Measurements from ENCODE around the gene PTPRN2. TPM values are rescaled to one million over a fixed set of nuclear protein-coding genes. Genes with fewer than 3 reads are reported as not detected.
"Not testable (repeated sequence)": the region's sequence is repeated elsewhere in the genome, so short reads cannot be mapped to it uniquely, and the experiment has no call there.

Gene PTPRN2
- total and polyA plus RNA-seq, 9 of the 15 experiments (the other 6 are each of a cell fraction or from before 2014, with no cell fraction given), result not detected

DNA sequence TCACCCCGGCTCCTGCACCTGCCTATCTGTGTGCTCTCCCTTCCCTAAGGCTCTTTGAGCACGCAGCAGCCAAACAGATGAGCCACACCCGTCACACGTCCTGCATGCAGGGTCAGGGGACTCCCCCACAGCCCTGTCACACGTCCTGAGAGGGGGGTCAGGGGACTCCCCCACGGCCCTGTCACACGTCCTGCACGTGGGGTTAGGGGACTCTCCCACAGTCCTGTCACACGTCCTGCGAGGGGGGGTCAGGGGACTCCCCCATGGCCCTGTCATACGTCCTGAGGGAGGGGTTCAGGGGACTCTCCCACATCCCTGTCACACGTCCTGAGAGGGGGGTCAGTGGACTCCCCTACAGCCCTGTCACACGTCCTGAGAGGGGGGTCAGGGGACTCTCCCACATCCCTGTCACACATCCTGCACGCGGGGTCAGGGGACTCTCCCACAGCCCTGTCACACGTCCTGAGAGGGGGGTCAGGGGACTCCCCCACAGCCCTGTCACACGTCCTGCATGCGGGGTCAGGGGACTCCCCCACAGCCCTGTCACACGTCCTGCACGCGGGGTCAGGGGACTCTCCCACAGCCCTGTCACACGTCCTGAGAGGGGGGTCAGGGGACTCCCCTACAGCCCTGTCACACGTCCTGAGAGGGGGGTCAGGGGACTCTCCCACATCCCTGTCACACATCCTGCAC is 211.3 kb downstream of the PTPRN2 start:
- DNase-seq (ENCODE audit: extremely low read depth in 1 of 4, low spot score in 3 of 4); POLR2A ChIA-PET; H4K20me1 ChIP-seq (replicated peaks; ENCODE audit: control insufficient read depth, insufficient read depth, low read length); H3K4me2 ChIP-seq (ENCODE audit: insufficient read depth, low read length); H3K9ac ChIP-seq (ENCODE audit: insufficient read depth in 1 of 2, low read depth in 2 of 2, low read length in 2 of 2); intact Hi-C loops (cut with micrococcal nuclease); FAIRE-seq; H3K9me1 ChIP-seq (ENCODE audit: control insufficient read depth, insufficient read depth, low read length); BruUV-seq (replicated peaks); H3K36me3 ChIP-seq (ENCODE audit: control insufficient read depth, insufficient read depth, low read length); H3K9me3 ChIP-seq (replicated peaks; ENCODE audit: control insufficient read depth, insufficient read depth, low read depth, low read length); H3K4me3 ChIP-seq; H3K27ac ChIP-seq (ENCODE audit: extremely low read depth, low read depth, low read length); H3K79me2 ChIP-seq (ENCODE audit: control insufficient read depth, insufficient read depth, low read length); H3K4me1 ChIP-seq (replicated peaks in 1 of 2; ENCODE audit: control insufficient read depth in 2 of 2, insufficient read depth in 2 of 2, low read length in 2 of 2); H2AFZ ChIP-seq (ENCODE audit: low read depth, low read length); in situ Hi-C loops (cut with MboI); ATAC-seq: not testable (repeated sequence)
- CTCF ChIA-PET (ENCODE audit: low intra/inter-chr PET ratio), result interaction anchor here (0.7 kb wide), 1 partner anchor 264 kb away, joined by 8 read pairs; no protein-coding TSS in a partner anchor
- H3K27me3 ChIP-seq (ENCODE audit: control insufficient read depth in 2 of 2, insufficient read depth in 2 of 2, low read length in 2 of 2), result peaks cover 11 to 28% of the 10 kb centered on the region in 2 experiments; a peak in 3 of 5 replicates
- WGBS (ENCODE audit: insufficient coverage, low coverage, missing lambda C conversion rate), result 1% methylated on average over 14 of the region's 23 CpGs

- 2% methylated on average over 4 of the region's 4 CpGs for WGBS (ENCODE audit: insufficient coverage, low coverage, missing lambda C conversion rate)
- FAIRE-seq (no peak), DNase-seq (ENCODE audit: extremely low read depth in 1 of 4, low spot score in 3 of 4) (no peak), ATAC-seq (no peak)
- CTCF ChIA-PET (ENCODE audit: low intra/inter-chr PET ratio), result no interaction called here
- BruUV-seq (replicated peaks), result no TSS peak
- H3K4me1 ChIP-seq (replicated peaks in 1 of 2; ENCODE audit: control insufficient read depth in 2 of 2, insufficient read depth in 2 of 2, low read length in 2 of 2), result no peaks in the 10 kb centered on the region
- POLR2A ChIA-PET, result interaction anchor here (0.7 kb wide), 1 partner anchor 328 kb away, joined by 3 read pairs; no protein-coding TSS in a partner anchor
- no peaks in the 10 kb centered on the region for H3K9me3 ChIP-seq (replicated peaks; ENCODE audit: control insufficient read depth, insufficient read depth, low read depth, low read length)
- no peaks in the 10 kb centered on the region for H3K9me1 ChIP-seq (ENCODE audit: control insufficient read depth, insufficient read depth, low read length)
- no peaks in the 10 kb centered on the region for H3K36me3 ChIP-seq (ENCODE audit: control insufficient read depth, insufficient read depth, low read length)
- H3K4me3 ChIP-seq, result no peak overlapping the region
- intact Hi-C loops (cut with micrococcal nuclease), result no loop called here
- no peak overlapping the region for H3K27ac ChIP-seq (ENCODE audit: extremely low read depth, low read depth, low read length)
- H3K79me2 ChIP-seq (ENCODE audit: control insufficient read depth, insufficient read depth, low read length), result no peaks in the 10 kb centered on the region
- H3K27me3 ChIP-seq (ENCODE audit: control insufficient read depth in 2 of 2, insufficient read depth in 2 of 2, low read length in 2 of 2), result peaks cover 11 to 29% of the 10 kb centered on the region in 2 experiments; a peak in 3 of 5 replicates
- H3K4me2 ChIP-seq (ENCODE audit: insufficient read depth, low read length), result no peak overlapping the region
- H2AFZ ChIP-seq (ENCODE audit: low read depth, low read length), result no peak overlapping the region
- H4K20me1 ChIP-seq (replicated peaks; ENCODE audit: control insufficient read depth, insufficient read depth, low read length), result 0 out of 2 replicates have a peak, but pooled peaks cover 3% of the 10 kb centered on the region
- H3K9ac ChIP-seq (ENCODE audit: insufficient read depth in 1 of 2, low read depth in 2 of 2, low read length in 2 of 2), result no peak overlapping the region
- in situ Hi-C loops (cut with MboI), result no loop called here
- no peak for TF ChIP-seq ZNF449 (CRISPR knock-in tag; IDR thresholded peaks at IDR 0.05)
- TF ChIP-seq GABPB2 (CRISPR knock-in tag; conservative IDR thresholded peaks at IDR 0.05), result no peak
- TF ChIP-seq SP2 (IDR thresholded peaks at IDR 0.05; ENCODE audit: extremely low read depth, low read depth, low read length, poor library complexity, severe bottlenecking), result no peak
- no peak for TF ChIP-seq NR4A1 (CRISPR knock-in tag; IDR thresholded peaks at IDR 0.05)
- TF ChIP-seq NR4A1 (tag; IDR thresholded peaks at IDR 0.05), result no peak
- no peak for TF ChIP-seq PTRF (tag; IDR thresholded peaks at IDR 0.05)
- TF ChIP-seq, protein P1, sequence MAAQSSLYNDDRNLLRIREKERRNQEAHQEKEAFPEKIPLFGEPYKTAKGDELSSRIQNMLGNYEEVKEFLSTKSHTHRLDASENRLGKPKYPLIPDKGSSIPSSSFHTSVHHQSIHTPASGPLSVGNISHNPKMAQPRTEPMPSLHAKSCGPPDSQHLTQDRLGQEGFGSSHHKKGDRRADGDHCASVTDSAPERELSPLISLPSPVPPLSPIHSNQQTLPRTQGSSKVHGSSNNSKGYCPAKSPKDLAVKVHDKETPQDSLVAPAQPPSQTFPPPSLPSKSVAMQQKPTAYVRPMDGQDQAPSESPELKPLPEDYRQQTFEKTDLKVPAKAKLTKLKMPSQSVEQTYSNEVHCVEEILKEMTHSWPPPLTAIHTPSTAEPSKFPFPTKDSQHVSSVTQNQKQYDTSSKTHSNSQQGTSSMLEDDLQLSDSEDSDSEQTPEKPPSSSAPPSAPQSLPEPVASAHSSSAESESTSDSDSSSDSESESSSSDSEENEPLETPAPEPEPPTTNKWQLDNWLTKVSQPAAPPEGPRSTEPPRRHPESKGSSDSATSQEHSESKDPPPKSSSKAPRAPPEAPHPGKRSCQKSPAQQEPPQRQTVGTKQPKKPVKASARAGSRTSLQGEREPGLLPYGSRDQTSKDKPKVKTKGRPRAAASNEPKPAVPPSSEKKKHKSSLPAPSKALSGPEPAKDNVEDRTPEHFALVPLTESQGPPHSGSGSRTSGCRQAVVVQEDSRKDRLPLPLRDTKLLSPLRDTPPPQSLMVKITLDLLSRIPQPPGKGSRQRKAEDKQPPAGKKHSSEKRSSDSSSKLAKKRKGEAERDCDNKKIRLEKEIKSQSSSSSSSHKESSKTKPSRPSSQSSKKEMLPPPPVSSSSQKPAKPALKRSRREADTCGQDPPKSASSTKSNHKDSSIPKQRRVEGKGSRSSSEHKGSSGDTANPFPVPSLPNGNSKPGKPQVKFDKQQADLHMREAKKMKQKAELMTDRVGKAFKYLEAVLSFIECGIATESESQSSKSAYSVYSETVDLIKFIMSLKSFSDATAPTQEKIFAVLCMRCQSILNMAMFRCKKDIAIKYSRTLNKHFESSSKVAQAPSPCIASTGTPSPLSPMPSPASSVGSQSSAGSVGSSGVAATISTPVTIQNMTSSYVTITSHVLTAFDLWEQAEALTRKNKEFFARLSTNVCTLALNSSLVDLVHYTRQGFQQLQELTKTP (IDR thresholded peaks at IDR 0.05; ENCODE audit: low read depth in 1 of 2, partially characterized antibody in 2 of 2), result no peak
Observed at GRCh38 chr7:158375034-158375433, 212.6 kb downstream of the PTPRN2 start.
